ENCODE measurements around the gene PITX1.

Gene PITX1

DNA sequence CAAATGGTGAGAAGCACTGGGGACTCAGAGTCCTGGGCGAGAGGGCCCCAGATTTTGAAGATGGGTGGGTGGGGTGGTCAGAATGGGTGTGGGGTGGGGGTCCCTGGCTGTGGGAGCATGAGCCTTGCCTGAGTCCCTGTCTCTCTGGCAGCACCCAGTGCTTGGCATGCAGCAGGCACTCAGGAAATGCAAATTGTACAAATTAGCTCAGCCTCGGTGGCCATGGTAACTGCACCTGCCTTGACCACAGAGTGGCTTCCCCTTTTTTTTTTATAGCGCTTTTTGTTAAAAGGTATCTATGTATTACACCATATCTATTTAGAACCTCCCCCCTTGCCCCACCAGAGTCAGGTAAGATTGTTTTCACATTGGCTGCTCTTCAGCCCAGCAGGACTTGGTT is 19.2 kb upstream of the PITX1 start:
- H3K27ac ChIP-seq (ENCODE audit: low read length): no peak overlapping the region
- WGBS (ENCODE audit: insufficient coverage, insufficient read length): no CpG with 5 or more reads among the region's 3 CpGs
- DNase-seq (ENCODE audit: low read depth, low spot score): no peak
- H3K27me3 ChIP-seq (ENCODE audit: control insufficient read depth, insufficient read depth, low read length): peaks cover 35% of the 10 kb centered on the region
- H3K9me3 ChIP-seq (ENCODE audit: control insufficient read depth, insufficient read depth, low read length): no peaks in the 10 kb centered on the region
- H3K36me3 ChIP-seq (ENCODE audit: control insufficient read depth, insufficient read depth, low read length): no peaks in the 10 kb centered on the region
- H3K4me3 ChIP-seq (ENCODE audit: low read length): no peak overlapping the region
- H3K4me1 ChIP-seq (ENCODE audit: control insufficient read depth, insufficient read depth, low read length): no peaks in the 10 kb centered on the region; the same call in 1 of the 2 replicates

DNA sequence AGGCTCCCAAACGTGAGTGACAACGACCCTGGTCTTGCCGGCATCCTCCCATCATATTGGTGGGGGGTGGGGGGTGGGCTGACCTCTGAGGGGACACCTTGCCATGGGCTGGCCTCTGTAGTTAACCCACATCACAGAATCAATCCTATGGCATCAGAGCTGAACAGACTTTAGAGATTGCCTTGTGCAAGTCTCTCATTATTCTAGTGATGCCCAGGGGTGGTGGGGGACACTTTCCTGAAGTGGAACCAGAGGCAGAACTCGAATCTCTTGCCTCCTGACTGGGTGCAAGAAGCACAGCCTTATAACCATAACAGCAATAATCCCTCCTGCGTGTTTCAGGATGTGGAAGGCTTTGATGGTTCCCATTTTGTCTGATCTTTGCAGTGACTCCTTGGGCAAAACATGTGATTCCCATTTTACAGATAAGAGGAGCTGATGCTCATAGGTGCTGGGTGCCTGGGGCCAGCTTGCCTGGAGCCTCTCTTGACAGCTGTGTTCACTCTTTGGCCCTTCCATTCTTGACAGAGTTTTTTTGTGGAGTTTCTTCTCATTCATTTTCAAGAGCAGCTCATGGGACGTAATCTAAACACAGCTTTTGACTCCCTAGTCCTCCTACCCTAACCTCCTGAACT is 18.6 kb upstream of the PITX1 start:
- Histone ChIP-seq H3K27me3 (ENCODE audit: control insufficient read depth, insufficient read depth, low read length) (peaks cover 38% of the 10 kb centered on the region), H3K36me3 (ENCODE audit: control insufficient read depth, insufficient read depth, low read length) (no peaks in the 10 kb centered on the region), H3K9me3 (ENCODE audit: control insufficient read depth, insufficient read depth, low read length) (no peaks in the 10 kb centered on the region), H3K4me1 (ENCODE audit: control insufficient read depth, insufficient read depth, low read length) (peaks cover 2% of the 10 kb centered on the region), H3K4me3 (ENCODE audit: low read length) (no peak overlapping the region), H3K27ac (ENCODE audit: low read length) (no peak overlapping the region)
- DNase-seq (ENCODE audit: low read depth, low spot score): no peak
- WGBS (ENCODE audit: insufficient coverage, insufficient read length): no CpG with 5 or more reads among the region's 6 CpGs

DNA sequence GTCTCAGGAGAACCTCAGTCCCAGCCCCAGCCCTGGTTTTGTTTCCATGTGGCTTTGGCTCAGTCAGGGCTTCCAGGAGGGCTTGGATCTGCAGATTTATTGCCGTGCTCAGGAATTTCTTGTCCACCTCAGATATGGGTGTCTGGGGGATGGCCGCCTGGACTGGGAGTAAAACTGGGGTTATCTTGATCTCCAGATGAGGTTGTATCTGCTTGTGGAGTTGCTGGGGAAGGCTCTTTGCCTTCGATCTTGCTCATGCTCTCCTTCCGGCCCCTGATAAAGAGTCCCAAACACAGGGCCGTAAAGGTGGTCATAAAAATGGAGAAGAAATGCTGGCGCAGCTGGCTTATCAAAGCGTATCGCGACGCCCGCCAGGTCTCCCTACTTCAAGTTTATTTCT is 17.8 kb upstream of the PITX1 start:
- no CpG with 5 or more reads among the region's 11 CpGs for WGBS (ENCODE audit: insufficient coverage, insufficient read length)
- H3K27ac ChIP-seq (ENCODE audit: low read length): no peak overlapping the region
- no peak overlapping the region for H3K4me3 ChIP-seq (ENCODE audit: low read length)
- no peaks in the 10 kb centered on the region for H3K9me3 ChIP-seq (ENCODE audit: control insufficient read depth, insufficient read depth, low read length)
- H3K36me3 ChIP-seq (ENCODE audit: control insufficient read depth, insufficient read depth, low read length): no peaks in the 10 kb centered on the region
- H3K4me1 ChIP-seq (ENCODE audit: control insufficient read depth, insufficient read depth, low read length): peaks cover 2% of the 10 kb centered on the region
- peaks cover 38% of the 10 kb centered on the region for H3K27me3 ChIP-seq (ENCODE audit: control insufficient read depth, insufficient read depth, low read length)
- DNase-seq (ENCODE audit: low read depth, low spot score): no peak

DNA sequence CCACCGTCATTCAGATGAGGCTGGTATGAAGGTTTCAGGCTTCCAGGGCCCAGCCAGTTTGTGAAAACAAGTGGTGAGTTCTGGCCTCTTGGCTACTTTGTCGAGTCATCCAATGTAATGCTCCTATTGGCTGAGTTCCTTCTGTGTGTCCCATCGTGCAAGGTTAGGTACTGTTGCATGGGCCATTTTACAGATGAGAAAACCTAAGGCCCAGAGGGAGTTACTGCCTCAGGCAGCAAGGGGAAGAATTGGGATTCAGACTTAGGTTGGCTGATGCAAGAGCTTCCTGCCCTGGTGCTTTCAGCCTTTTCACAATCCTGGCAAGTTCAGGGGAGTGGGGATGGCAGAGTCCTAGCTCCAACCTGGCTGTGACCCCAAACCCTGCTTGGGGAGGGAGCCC is 17.4 kb upstream of the PITX1 start:
- WGBS (ENCODE audit: insufficient coverage, insufficient read length): no CpG with 5 or more reads among the region's 3 CpGs
- no peaks in the 10 kb centered on the region for H3K9me3 ChIP-seq (ENCODE audit: control insufficient read depth, insufficient read depth, low read length)
- no peaks in the 10 kb centered on the region for H3K36me3 ChIP-seq (ENCODE audit: control insufficient read depth, insufficient read depth, low read length)
- DNase-seq (ENCODE audit: low read depth, low spot score): no peak
- H3K27ac ChIP-seq (ENCODE audit: low read length): no peak overlapping the region
- H3K27me3 ChIP-seq (ENCODE audit: control insufficient read depth, insufficient read depth, low read length): peaks cover 39% of the 10 kb centered on the region
- H3K4me3 ChIP-seq (ENCODE audit: low read length): no peak overlapping the region
- peaks cover 2% of the 10 kb centered on the region for H3K4me1 ChIP-seq (ENCODE audit: control insufficient read depth, insufficient read depth, low read length)

DNA sequence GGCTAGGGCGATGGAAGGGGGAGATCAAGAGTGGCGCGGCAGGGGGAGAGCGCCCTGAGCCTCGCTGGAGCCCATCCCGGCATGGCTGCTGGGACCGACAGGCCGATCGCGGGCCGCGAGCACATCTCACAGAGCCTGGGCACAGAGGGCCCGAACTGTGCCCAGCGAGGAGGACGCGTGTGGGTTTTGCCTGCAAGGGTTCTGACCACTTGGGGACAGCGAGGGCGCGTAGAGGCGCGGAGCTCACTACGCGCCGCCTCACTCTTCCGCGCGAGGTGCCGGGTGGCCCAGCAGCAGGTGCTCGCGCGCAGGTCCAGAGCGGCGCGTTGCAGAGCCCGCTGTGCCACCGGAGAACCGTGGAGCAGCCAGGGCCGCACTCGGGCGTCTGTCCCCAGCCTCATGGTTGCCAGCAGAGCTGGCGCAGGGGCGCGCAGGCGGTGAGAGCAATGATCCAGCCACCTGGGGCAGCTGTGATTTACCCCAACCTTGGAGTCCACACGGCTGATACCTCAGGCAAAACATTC is 16.3 kb upstream of the PITX1 start:
- H3K27me3 ChIP-seq (ENCODE audit: control insufficient read depth, insufficient read depth, low read length): peaks cover 39% of the 10 kb centered on the region
- H3K4me3 ChIP-seq (ENCODE audit: low read length): peak overlapping the region; percentile 20; the same call in 1 of the 2 replicates
- no CpG with 5 or more reads among the region's 45 CpGs for WGBS (ENCODE audit: insufficient coverage, insufficient read length)

DNA sequence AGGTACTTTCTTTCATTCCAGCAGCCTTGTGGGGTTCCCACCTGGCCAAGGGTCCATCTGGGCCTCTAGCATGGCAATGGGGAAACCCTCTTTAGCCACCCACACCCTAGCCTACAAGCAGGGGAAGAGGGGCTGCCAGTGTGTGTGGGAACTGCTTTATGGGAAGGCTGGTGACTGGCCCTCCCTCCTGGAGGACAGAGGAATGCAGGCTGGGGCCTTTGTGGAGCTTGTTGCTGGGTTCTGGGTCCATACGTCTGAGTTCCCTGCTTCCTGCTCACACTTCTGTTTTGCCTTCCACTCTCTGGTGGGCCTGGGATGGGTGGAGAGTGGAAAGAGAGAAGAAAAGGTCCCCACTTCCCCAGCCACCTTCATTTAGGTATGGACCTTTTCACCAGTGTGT is 14.9 kb upstream of the PITX1 start:
- no peak overlapping the region for H3K27ac ChIP-seq (ENCODE audit: low read length)

More for the DNA sequence above, 16.3 kb upstream of the PITX1 start:
- no peak overlapping the region for H3K27ac ChIP-seq (ENCODE audit: low read length)
- H3K4me1 ChIP-seq (ENCODE audit: control insufficient read depth, insufficient read depth, low read length): peaks cover 2% of the 10 kb centered on the region; the same call in 1 of the 2 replicates
- H3K9me3 ChIP-seq (ENCODE audit: control insufficient read depth, insufficient read depth, low read length): no peaks in the 10 kb centered on the region
- no peaks in the 10 kb centered on the region for H3K36me3 ChIP-seq (ENCODE audit: control insufficient read depth, insufficient read depth, low read length)
- no peak for DNase-seq (ENCODE audit: low read depth, low spot score)

DNA sequence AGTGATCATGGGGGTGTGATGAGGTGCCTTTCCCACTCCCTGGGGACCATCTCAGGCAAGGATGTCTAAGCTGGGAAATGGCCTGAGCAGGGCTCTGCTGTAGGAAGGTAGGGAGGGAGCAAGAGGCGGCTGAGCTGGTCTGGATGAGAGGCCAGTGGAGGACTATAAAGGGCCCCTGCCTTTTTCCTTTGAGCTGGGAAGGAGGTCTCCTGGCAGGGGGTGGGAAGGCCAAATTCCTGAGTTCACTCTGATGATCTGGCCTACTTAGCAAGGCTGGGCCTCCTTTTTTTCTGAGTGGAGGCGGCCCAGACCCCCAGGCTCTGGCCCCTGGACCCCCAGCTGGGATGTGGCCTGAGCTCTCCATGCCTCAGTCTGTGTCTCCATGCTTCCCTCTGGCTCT is 14.3 kb upstream of the PITX1 start:
- Histone ChIP-seq H3K4me1 (ENCODE audit: control insufficient read depth, insufficient read depth, low read length) (peaks cover 2% of the 10 kb centered on the region; the same call in 1 of the 2 replicates), H3K27ac (ENCODE audit: low read length) (no peak overlapping the region), H3K27me3 (ENCODE audit: control insufficient read depth, insufficient read depth, low read length) (peaks cover 50% of the 10 kb centered on the region), H3K9me3 (ENCODE audit: control insufficient read depth, insufficient read depth, low read length) (no peaks in the 10 kb centered on the region), H3K36me3 (ENCODE audit: control insufficient read depth, insufficient read depth, low read length) (no peaks in the 10 kb centered on the region), H3K4me3 (ENCODE audit: low read length) (no peak overlapping the region)
- WGBS (ENCODE audit: insufficient coverage, insufficient read length): no CpG with 5 or more reads among the region's 2 CpGs
- no peak for DNase-seq (ENCODE audit: low read depth, low spot score)

More for the DNA sequence above, 14.9 kb upstream of the PITX1 start:
- no CpG with 5 or more reads among the region's 1 CpG for WGBS (ENCODE audit: insufficient coverage, insufficient read length)
- H3K27me3 ChIP-seq (ENCODE audit: control insufficient read depth, insufficient read depth, low read length): peaks cover 43% of the 10 kb centered on the region
- no peaks in the 10 kb centered on the region for H3K36me3 ChIP-seq (ENCODE audit: control insufficient read depth, insufficient read depth, low read length)
- DNase-seq (ENCODE audit: low read depth, low spot score): no peak
- H3K4me3 ChIP-seq (ENCODE audit: low read length): no peak overlapping the region
- no peaks in the 10 kb centered on the region for H3K9me3 ChIP-seq (ENCODE audit: control insufficient read depth, insufficient read depth, low read length)
- peaks cover 2% of the 10 kb centered on the region; the same call in 1 of the 2 replicates for H3K4me1 ChIP-seq (ENCODE audit: control insufficient read depth, insufficient read depth, low read length)

DNA sequence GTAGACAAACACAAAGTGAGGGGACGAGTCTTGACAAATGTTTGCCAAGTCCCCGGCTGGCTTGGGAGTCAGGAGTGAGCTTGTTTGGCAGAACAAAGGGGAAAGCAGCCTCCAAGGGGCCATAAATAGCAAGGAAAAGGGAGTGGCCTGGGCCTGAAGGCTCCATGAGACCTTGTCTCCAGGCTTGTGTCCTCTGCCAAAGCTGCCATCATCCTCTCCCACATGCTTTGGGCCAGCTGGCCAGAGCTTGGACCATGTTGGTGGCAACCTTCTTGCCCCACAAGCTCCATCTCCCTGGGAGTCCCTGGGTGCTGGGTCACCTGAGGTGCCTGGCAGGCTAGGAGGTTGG is 13.3 kb upstream of the PITX1 start:
- H3K4me1 ChIP-seq (ENCODE audit: control insufficient read depth, insufficient read depth, low read length): peaks cover 2% of the 10 kb centered on the region; the same call in 1 of the 2 replicates
- H3K4me3 ChIP-seq (ENCODE audit: low read length): no peak overlapping the region
- no peaks in the 10 kb centered on the region for H3K36me3 ChIP-seq (ENCODE audit: control insufficient read depth, insufficient read depth, low read length)
- no CpG with 5 or more reads among the region's 2 CpGs for WGBS (ENCODE audit: insufficient coverage, insufficient read length)
- H3K9me3 ChIP-seq (ENCODE audit: control insufficient read depth, insufficient read depth, low read length): no peaks in the 10 kb centered on the region
- peaks cover 59% of the 10 kb centered on the region for H3K27me3 ChIP-seq (ENCODE audit: control insufficient read depth, insufficient read depth, low read length)
- DNase-seq (ENCODE audit: low read depth, low spot score): no peak
- no peak overlapping the region for H3K27ac ChIP-seq (ENCODE audit: low read length)

DNA sequence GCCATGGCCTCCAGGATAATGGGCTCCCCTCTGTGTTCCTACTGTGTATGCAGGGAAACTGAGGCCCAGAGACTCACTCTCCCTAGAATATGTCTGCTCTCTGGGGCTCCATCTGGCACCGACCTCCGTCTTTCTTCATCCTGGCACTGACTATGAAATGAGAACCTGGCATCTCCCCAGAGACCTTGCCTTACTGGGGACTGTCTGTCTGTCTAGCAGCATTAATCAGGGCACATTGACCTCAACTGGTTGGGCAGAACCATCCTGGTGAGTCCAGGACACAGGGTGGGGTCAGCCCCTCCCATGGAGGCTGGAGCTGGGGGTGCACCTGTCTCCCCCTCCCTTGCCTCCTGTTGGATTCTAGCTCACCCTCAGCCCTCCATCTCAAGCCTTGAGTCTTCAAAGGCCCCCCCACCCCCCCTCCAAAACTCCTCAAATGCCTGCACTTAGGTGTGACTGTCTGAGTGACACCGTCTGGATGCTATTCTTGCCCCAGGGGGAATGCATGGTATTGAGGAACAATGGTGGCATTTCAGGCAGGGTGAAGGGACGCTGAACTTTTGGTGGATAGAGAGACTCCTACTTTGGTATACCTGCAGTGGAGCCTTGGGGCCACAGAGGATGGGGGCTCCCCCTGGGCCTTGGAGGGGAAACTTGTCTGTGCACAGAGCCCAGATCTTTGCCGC is 12.8 kb upstream of the PITX1 start:
- H3K9me3 ChIP-seq (ENCODE audit: control insufficient read depth, insufficient read depth, low read length): no peaks in the 10 kb centered on the region
- no CpG with 5 or more reads among the region's 5 CpGs for WGBS (ENCODE audit: insufficient coverage, insufficient read length)
- no peak overlapping the region for H3K27ac ChIP-seq (ENCODE audit: low read length)
- H3K27me3 ChIP-seq (ENCODE audit: control insufficient read depth, insufficient read depth, low read length): peaks cover 60% of the 10 kb centered on the region
- no peak for DNase-seq (ENCODE audit: low read depth, low spot score)
- peaks cover 2% of the 10 kb centered on the region; the same call in 1 of the 2 replicates for H3K4me1 ChIP-seq (ENCODE audit: control insufficient read depth, insufficient read depth, low read length)
- H3K4me3 ChIP-seq (ENCODE audit: low read length): no peak overlapping the region
- no peaks in the 10 kb centered on the region for H3K36me3 ChIP-seq (ENCODE audit: control insufficient read depth, insufficient read depth, low read length)

DNA sequence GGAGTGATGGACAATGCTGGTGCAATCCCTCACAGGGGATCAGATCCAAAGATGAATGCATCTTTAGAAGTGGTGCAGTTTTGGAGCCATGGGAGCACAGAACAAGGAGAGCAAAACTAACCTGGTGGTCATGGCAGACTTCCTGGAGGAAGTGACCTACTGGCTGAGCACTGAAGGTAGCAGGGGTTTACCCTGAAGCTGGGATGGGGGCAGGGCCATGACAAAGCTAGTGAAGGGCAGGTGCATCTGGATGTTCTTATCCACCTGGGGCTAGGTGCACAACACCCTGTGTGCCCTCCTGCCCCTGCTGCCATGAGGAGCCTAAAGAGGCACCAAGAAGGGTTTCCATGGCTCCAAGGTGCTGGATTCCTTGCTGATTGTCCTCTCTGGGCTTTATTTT is 11.5 kb upstream of the PITX1 start:
- Histone ChIP-seq H3K9me3 (ENCODE audit: control insufficient read depth, insufficient read depth, low read length) (no peaks in the 10 kb centered on the region), H3K27me3 (ENCODE audit: control insufficient read depth, insufficient read depth, low read length) (peaks cover 61% of the 10 kb centered on the region), H3K4me3 (ENCODE audit: low read length) (no peak overlapping the region), H3K4me1 (ENCODE audit: control insufficient read depth, insufficient read depth, low read length) (peaks cover 5% of the 10 kb centered on the region), H3K36me3 (ENCODE audit: control insufficient read depth, insufficient read depth, low read length) (no peaks in the 10 kb centered on the region), H3K27ac (ENCODE audit: low read length) (no peak overlapping the region)
- DNase-seq (ENCODE audit: low read depth, low spot score): no peak

Measured in iPS DF 6.9 (cell line).